DMS53 treated with DMSO at 0.1 percent for 48 hours (cell line): ENCODE measurements around the gene CX3CL1.

ENCODE experiments used
- DNase-seq: peaks from one replicate; lab custom pipeline; 2025; ENCODE audit not compliant: unreplicated experiment; lab: John Stamatoyannopoulos, UW

The CX3CL1 gene

DNA sequence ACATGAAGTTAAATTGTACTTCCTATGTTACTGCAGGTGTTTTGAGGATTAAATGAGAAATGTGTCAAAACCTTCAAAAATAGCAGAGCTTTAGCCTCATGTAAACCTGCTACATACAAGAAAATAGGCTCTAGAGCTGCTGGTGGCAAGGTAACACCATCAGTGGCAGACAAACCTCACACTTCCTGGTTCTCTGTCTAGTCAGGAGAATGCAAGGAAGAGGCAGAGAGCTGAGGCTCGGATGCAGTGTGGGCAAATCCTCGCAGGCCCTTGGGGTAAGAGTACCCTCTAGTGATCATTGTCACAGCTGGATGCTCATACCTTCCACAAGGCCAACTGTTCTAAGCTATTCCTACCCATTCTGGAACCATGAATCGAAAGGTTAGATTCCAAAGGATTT is 60.7 kb downstream of the CX3CL1 start:
- no peak for DNase-seq

DNA sequence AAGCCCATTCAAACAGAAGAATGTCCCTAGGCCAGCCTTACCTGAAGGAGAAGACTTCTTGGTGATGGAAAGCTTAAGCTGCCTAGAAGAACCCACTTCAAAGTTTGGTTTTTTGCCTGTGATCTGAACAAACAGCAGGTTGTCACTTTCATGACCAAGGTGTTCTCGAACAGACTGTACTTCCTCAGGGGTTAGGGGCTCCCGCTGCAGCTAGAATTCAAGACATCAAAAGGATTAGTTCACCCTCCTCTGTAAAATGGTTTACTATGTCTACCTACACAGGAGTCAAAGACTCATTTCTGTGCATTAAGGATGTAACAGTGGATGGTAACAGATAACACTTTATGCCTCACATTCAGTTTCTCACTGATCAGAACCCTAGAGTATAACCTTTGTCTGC is 61.7 kb downstream of the CX3CL1 start:
- DNase-seq: no peak
